GM11168 (cell line): ENCODE measurements around the gene STAG1.
"Not testable (repeated sequence)": the region's sequence is repeated elsewhere in the genome, so short reads cannot be mapped to it uniquely, and the experiment has no call there.

Experiments used
- in situ Hi-C: fragments of 300-500 bp; cut with MboI; formaldehyde crosslinking; loops from one replicate; pipeline ENCODE4 v1.12.0; 2022; ENCODE audit warnings: low sequenced_read_pairs; ENCODE audit not compliant: unreplicated experiment

STAG1 gene

DNA sequence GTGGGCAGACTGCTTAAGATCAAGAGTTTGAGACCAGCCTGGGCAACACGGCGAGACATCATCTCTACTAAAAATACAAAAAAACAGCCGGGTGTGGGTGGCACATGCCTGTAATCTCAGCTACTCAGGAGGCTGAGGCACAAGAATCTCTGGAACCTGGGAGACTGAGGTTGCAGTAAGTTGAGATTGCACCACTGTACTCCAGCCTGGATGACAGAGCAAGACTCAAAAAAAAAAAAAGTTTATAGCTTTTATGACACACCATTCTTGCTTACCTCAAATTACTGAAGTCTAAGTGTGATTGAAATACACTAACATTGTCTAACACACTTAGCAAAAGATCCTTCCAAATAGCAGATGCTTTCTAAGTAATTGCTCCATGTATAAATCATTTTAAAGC lies 207.6 kb downstream of the STAG1 start:
- in situ Hi-C loops, result no loop called here

DNA sequence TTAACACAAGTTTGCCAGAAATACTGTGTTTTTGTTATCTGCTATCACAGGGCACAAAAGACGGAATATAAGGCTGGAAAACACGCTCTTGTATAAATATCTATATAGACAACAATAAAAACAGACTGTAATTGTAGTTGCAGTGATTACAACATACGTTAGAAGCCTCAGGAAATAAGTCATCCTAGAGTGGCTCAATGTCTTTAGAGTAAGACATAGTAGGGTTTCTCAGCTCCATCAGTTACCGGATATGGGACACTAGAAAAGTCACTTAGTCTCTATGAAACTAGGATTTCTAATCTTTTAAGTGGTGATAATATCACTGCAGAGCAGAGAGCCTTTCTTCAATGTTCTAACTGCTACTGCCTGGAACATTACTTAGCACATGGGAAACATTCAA lies 208.8 kb downstream of the STAG1 start:
- in situ Hi-C loops, result no loop called here

DNA sequence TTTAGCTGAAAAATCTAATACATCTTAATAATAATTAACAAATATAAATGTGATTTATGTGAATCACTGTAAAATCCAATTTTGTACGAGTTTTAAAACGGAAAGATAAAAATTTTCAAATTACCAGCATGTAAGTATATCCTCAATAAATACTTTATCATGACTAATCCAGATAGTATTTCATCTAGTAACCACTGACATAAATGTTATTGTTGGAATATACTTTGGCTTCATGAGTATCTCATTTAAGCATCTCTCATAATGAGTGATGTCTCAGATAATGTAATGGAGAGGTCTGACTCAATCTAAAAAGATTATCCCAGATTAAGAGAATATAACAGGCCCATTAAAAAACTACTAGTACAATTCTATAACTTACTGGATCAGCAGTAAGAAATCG lies 216.3 kb downstream of the STAG1 start:
- in situ Hi-C loops, result no loop called here

DNA sequence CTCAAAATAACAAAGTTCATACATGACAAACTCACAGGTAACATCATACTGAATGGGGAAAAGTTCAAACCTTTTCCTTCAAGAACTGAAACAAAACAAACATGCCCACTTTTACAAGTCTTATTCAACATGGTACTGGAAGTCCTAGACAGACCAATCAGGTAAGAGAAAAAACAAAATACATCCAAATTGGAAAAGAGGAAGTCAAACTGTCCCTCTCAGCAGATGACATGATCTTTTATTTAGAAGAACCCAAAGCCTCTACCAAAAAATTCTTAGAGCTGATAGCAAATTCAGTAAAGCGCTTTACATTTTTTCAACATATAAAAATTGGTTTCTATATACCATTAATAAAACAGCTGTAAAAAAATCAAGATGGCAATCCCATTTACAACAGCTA lies 219.4 kb downstream of the STAG1 start:
- in situ Hi-C loops, result no loop called here

DNA sequence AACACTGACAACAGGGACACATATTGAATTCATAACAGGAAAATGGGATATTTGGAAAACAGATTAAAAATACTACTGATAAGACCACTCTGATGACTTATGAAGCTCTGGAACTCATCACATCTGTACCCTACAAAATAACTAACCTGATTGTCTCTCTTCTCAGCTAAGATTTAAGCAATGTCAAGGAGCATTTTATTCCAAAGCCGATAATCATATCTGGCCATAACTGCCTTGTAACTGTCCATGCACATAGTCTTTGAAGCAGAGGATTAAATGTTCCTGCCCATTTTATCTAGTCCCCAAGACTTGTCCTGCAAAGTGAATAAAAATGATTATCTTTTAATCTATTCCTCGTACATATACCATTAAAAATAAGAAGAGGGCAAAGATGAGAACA lies 234.1 kb downstream of the STAG1 start:
- in situ Hi-C loops, result no loop called here

DNA sequence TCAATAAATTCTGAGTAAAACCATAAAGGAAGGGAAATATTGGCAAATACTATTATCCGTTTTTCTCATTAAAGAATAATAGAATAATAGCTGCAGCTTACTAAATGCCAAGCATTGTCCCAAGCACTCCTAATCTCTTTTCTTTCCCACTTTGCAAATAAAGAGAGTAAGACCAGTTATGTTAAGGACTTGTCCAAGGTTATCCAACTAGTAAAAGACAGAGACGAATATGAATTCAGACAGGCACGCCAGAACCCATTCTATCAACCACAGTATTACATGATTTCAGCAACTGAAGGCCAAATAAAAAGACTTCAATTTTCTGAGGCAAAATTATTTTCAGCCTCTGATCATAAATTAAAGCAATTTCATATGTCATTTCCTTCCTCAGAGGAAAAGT lies 235.5 kb downstream of the STAG1 start:
- in situ Hi-C loops, result no loop called here

DNA sequence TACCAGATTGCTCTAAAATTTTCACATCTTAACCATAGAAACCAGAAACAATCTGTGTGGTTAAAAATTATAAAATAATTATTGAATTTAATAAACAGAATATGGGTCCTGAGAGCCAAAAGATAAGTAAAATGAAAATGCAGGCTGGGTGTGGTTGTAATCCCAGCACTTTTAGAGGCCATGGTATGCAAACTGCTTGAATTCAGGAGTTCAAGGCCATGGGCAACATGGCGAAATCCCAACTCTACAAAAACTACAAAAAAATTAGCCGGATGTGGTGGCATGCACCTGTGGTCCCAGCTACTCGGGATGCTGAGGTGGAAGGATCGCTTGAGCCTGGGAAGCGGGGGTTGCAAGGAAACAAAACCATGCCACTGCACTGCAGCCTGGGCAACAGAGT lies 236.1 kb downstream of the STAG1 start:
- in situ Hi-C loops, result no loop called here

DNA sequence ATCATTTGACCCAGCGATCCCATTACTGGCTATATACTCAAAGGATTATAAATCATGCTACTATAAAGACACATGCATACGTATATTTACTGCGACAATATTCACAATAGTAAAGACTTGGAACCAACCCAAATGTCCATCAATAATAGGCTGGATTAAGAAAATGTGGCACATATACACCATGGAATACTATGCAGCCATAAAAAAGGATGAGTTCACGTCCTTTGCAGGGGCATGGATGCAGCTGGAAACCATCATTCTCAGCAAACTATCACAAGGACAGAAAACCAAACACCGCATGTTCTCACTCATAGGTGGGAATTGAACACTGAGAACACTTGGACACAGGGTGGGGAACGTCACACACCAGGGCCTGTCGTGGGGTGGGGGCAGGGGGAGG lies 237.6 kb downstream of the STAG1 start:
- in situ Hi-C loops, result not testable (repeated sequence)

DNA sequence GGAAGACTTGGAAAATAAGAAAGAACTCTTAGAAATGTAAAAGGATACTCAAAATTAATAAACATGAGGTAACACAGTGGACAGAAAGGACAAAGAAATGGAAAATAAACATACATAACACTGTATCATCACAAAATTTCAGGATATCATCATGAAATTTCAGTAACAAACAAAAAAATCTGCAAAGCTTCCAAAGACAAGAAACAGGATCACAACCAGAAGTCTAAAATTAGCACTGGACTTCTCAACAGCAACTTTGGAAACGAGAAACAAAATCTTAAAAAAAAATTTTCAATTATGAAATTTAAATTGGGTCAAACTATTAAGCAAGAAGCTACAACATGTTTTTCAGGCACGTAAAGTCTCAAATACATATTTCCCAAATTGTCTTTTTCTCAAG lies 238.8 kb downstream of the STAG1 start:
- in situ Hi-C loops, result no loop called here

DNA sequence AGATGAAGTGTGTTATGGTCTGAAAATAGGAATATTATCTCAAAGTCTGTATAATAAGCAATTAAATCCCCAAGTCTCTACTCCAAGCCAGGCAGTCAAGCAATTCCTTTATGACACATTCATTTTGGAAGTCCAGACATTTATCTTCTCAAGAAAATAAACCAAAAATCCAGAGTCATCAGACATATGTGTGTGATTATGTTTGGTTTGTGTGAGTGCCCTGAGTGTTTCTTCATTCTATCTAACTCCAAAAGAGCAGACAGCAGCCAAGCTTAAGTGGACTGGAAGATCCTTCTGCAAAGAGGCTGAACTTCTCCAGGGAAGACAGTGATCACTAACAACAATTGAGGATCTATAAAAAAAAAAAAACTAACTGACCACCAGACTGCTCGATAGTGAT lies 239.8 kb downstream of the STAG1 start:
- in situ Hi-C loops, result no loop called here

DNA sequence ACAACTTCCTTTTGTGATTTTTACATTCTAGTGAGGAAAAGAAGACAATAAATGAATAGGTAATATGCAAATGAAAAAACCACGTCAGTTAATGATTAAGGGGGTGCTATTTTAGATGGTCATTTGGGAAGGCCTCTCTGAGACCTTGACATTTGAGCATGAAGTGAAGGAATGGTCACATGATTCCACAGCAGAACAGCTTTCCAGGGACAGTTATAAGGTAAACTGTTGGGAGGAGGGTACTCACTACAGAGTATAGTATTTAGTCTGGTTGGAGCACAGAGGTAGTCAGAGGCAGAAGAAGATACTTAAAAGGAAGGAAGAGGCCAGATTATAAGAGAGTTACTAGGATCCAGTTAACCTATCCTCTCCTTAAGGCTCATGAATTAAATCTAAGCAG lies 246.5 kb downstream of the STAG1 start:
- in situ Hi-C loops, result no loop called here

DNA sequence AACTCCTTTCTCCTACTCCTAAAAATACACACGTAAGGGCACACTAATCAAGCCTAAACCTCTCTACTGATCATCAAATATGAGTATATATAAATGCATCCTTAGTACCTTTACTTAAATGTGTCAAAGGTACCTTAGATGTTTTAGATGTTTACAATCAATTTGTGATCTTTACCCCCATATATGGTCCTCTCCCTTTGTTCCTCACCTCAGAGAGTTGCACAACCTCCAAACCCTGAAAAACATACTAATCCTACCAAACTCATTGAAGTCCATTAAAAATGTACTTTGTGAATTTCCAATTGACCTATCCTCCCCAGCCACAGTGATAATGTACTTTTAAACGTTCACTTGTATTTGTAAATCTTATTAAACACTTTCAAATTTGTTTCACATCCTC lies 249.1 kb downstream of the STAG1 start:
- in situ Hi-C loops, result no loop called here

DNA sequence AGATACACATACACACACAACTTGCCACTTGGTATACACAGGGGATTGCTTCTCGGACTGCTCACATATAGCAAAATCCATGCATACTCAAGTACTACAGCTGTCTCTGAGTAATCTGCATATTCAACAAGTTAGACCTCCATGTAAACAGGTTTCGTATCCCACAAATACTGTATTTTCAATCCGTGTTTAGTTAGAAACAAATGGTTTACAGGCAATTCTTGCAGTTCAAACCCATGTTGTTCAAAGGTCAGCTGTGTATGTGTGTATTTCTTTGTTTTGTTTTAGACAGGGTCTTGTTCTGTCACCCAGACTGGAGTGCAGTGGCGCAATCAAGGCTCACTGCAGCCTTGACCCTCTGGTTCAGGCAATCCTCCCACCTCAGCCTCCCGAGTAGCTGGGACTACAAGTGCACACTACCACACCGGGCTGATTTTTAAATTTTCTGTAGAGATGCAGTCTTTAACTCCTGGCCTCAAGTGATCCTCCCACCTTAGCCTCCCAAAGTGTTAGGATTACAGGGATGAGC lies 253.2 kb downstream of the STAG1 start:
- in situ Hi-C loops, result no loop called here

DNA sequence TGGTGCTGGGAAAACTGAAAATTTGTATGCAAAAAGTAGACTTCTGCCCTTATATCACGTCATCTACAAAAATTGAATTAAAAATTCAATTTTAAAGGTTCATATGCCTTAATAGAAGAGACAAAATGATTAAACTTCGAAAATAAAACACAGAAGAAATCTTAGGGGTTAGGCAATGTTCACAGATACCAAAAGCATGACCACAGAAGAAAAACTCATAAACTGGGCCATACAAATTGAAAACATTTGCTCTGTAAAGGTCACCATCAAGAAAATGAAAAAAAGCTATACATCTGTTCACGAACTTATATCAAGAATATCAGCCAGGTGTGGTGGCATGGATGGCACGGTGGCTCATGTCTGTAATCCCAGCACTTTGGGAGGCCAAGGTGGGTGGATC lies 257.0 kb downstream of the STAG1 start:
- in situ Hi-C loops, result no loop called here

DNA sequence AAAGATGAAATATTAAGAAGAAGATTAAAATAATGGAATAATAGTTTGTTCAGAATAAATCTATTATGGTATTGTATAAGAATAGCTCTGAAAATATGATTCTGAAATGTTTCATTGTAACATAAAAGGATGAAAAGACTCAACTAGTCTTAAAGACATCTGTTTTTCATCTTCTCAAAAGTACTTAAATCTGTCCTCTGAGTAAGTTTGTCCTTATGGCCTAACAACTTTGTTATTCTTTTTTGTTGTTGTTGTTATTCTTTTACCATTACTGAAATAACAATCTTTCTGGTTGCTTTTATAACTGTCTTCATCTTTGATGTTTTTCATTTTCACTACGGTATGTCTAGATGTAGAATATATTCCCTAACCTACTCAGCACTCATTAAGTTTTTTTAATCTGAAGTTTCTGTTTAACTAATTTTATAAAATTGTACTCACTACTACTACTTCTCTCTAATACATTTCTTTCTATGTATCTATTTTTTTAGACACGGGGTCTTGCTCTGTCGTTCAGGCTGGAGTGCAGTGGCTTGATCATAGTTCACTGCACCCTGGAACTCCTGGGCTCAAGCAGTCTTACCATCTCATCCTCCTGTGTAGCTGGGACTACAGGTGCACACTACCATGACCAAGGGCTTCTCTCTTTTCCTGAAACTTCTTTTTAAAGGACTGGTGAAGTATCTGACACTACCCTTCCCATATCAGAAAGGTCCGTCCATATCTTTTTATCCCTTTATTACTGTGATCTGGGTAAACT lies 261.4 kb downstream of the STAG1 start:
- in situ Hi-C loops, result no loop called here

DNA sequence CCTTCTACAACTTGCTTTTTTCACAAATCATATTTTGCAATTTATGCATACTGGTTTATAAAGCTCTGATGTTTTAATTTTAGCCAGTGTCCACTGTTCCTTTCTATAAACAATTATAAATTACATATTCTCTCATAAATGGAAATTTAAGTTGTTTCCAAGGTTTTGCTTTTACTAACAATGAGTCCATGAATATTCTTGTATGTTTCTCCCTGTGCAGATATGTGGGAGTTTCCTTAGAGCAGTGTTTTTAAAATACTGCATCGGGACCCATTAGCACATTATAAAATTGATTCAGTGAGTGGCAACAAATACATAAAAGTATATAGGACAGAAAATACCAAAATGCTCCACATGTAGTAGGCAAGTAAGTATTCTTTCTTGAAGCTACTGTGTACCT lies 266.4 kb downstream of the STAG1 start:
- in situ Hi-C loops, result no loop called here

DNA sequence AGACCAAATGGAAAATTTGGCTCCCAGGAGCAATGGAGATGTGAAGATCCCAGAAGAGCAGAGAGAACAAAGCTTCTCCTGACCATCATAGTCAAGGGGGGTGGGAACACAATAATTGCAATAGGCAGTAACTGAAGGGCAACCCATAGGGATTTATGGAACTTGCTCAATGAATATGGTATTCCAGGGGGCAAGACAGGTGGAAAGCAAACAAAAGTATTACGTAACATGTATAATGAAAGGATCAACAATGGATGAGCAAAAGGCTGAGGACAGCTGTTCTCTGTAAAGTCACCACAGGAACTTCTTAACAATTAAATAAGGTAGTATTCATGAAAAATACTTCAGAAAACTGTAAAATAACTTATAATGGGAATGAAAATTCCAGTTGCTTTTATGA lies 275.9 kb downstream of the STAG1 start:
- in situ Hi-C loops, result no loop called here

DNA sequence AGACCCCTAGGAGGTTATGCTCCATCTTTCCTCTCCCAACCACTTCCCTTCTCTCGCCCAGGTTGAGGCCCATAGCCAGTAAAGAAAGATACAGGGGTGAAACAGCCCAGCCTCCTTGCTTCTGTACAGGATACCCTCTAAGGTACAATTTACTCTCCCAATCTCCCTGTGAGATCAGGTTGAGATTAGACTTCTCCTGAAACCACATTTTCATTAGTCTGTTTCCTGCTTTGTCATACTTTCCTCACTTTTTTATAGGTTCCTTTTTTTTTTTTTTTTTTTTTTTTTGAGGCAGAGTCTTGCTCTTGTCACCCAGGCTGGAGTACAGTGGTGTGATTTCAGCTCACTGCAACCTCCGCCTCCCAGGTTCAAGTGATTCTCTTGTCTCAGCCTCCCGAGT lies 277.3 kb downstream of the STAG1 start:
- in situ Hi-C loops, result not testable (repeated sequence)

DNA sequence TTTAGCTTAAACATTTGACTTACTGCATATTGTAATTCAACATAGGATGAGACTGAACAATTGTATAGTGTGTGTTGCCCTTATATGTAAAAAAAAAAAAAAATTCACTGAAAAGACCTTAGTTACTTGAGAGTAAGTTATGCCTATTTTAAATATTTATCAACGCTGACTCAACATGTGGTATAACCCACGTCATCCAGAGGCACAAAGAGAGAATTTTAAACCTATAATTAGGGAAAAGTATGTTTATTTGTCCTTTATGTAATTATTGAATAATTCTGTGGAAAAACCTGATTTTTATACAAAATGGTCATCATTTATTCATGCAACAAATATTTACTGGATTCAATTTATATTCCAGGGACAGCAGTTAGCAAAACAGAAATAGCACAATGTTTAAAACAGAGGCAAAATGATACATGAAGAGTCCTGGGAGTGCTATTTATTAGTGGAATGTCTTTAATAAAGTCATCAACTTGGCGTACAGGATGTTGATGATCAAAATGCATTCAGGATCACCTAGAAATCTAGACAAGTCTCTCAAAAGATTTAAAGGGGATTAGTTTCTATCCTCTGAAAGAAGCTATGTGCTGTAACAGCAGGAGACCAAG lies 278.4 kb downstream of the STAG1 start:
- in situ Hi-C loops, result no loop called here

DNA sequence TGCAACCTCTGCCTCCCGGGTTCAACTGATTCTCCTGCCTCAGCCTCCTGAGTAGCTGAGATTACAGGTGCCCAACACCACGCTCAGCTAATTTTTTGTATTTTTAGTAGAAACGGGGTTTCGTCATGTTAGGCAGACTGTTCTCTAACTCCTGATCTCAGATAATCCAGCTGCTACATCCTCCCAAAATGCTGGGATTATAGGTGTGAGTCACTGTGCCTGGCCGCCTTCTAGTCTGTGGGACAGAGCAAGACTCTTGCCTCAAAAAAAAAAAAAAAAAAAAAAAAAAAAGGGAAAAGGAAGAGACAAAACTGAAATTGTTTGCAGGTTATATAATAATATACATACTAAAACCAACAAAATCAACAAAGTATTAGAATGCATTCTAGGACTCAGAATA lies 286.9 kb downstream of the STAG1 start:
- in situ Hi-C loops, result no loop called here

DNA sequence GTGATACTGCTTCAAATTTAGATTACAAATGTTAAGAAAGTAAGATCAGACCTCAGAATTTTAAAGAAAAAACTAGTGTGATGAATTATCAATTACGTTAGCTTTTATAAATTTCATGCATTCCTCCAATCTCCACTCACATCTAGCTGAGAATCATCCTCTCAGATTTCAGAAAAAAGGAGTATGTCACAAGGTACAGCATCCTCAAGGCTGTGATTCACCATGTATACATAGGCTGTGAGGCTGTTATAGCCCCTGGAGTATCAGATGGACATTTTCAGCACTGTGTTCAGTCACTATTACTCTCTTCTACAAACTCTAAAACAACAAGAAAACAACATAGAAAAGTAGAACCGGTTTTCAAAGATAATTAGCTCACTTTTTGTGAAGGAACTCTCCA lies 287.7 kb downstream of the STAG1 start:
- in situ Hi-C loops, result no loop called here

DNA sequence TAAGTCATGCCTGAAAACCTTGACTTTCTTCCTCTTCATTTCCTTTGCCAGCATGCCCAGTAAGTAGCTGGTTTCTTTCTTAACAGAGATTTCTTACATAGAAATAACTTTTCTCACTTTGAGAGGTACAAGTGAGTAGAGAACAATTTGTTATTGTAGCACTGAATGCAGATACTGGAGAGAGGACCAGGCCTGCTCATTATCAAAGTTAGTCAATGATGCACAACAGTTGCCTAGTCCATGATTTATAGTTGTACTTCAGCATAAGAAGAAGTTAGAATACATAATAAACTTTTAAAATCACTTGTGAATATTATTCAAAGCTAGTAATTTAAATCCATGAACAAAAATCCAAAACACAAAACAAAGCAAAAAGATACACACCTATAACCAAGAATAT lies 289.0 kb downstream of the STAG1 start:
- in situ Hi-C loops, result no loop called here
